GM18511 (cell line): ENCODE measurements around the gene SH3RF1.

Experiments
- ATAC-seq: cut with Tn5 transposase; IDR thresholded peaks from one replicate; pipeline ENCODE4 v1.9.1; 2021; ENCODE audit warnings: mild to moderate bottlenecking, moderate library complexity; ENCODE audit not compliant: unreplicated experiment

SH3RF1 gene

DNA sequence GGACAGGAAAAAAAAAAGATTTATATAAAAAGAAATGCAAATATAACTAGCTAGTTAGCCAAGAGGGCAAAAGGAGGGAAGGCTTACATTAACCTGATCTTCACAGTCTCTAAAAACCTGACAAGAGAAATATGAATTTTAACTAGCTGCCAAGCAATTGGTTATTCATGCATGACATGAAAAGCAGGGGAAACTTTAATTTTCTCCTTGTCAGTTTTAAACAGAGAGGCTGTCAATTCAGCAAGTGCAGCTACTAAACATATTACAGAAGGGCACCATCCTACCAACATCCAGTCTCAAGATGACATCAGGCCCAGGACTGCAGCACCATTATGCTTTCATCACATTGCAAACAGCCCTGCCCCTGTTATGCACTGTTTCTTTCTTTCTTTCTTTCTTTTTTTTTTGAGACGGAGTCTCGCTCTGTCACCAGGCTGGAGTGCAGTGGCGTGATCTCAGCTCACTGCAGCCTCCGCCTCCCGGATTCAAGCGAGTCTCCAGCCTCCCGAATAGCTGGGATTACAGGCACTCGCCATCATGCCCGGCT is 221.8 kb downstream of the SH3RF1 start:
- no peak for ATAC-seq

DNA sequence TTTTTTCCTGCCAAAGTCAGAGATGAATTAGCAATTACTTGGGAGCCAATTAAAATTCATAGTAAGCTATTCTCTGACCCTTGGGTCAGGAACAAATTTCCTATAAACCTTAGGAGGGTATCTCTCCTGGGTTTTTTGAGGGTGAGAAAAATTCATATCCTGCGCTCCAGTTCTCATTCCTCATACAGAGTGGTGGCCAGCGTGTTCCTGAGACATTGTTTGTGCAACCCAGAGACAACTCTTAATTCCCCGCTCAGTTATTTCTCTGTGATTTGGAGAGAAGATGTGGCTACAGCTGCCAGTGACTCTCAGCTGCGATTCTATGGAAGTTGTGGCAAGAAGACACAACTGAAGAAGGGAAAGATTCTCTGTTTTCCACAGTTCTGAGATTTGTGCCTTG is 222.8 kb downstream of the SH3RF1 start:
- no peak for ATAC-seq

DNA sequence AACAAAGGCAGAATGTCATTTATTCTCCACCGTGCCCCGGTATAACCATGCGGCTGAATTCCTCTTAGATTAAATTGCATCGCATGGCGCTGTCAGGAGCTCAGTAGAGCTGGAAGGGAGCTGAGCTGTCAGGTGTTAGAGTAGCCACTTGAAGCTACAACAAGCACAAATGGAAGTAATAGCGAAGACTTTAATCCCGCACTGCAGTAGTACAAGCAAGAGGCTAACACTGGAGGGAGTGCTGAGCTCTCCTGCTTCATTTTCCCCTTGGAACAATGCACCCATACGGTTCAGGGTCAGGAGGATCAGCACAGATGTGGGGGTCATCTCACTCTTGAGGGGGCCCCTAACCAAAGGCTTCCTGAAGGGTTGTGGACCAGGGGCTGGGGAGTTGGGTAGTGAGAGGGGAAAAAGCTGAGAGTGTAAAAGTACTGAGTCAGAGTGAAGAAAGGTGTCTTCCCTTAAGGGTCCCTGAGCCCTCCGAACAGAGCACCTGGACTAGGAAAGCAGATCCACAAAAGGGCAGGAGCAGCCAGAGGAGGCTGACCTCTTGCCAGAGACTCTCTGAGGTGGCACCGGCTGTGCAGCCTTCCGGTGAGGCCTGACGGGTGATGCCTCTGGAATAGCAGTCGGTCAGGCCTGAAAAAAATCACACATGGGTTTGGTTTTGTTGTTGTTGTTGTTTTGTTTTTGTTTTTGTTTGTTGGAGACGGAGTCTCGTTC is 224.7 kb downstream of the SH3RF1 start:
- ATAC-seq: no peak

DNA sequence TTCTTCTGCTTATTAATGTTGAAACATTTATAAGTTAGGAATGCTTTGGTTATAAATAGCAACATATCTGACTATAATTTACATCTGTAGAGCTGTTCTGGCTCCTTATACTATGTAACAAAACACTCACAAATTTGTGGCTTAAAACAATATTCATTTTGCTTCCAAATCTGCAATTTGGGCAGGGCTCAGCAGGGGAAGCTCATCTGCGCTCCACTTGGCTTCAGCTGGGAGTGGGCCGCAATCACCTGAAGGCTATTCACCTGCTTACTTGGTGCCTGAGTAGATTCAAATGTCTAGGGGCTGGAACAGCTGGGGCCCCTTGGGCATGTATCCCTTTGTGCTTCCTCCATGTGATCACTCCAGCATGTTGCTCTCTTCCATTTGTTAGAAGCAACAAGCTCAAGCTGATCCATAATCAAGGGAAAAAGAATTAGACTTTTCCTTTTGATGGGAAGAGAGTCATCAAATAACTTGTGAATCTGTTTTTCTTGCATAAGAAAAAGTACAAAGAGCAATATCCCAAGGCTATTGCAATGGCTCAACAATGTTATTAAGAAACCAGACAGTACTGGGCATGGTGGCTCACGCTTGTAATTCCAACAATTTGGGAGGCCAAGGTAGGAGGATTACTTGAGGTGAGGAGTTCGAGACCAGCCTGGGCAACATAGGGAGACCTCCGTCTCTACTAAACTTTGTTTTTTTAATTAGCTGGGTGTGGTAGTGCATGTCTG is 225.9 kb downstream of the SH3RF1 start:
- no peak for ATAC-seq
